DOHH2 (cell line): ENCODE results near the gene PIGR.

Source experiments
- EZH2phosphoT487 ChIP-seq: fragments of 200-600 bp; sonication (generic); IDR thresholded peaks from 2 replicates; pipeline ENCODE4 v1.6.1; 2017; ENCODE audit warnings: borderline replicate concordance, mild to moderate bottlenecking, antibody characterized with exemption, low read length, moderate library complexity, mixed read lengths
- TF ChIP-seq, protein P1 (sequence below): fragments of 200-600 bp; sonication (generic); IDR thresholded peaks from one replicate; pipeline ENCODE4 v1.5.1; 2014; ENCODE audit warnings: antibody characterized with exemption, mild to moderate bottlenecking, low read depth, low read length; ENCODE audit not compliant: poor library complexity, severe bottlenecking

DNA sequence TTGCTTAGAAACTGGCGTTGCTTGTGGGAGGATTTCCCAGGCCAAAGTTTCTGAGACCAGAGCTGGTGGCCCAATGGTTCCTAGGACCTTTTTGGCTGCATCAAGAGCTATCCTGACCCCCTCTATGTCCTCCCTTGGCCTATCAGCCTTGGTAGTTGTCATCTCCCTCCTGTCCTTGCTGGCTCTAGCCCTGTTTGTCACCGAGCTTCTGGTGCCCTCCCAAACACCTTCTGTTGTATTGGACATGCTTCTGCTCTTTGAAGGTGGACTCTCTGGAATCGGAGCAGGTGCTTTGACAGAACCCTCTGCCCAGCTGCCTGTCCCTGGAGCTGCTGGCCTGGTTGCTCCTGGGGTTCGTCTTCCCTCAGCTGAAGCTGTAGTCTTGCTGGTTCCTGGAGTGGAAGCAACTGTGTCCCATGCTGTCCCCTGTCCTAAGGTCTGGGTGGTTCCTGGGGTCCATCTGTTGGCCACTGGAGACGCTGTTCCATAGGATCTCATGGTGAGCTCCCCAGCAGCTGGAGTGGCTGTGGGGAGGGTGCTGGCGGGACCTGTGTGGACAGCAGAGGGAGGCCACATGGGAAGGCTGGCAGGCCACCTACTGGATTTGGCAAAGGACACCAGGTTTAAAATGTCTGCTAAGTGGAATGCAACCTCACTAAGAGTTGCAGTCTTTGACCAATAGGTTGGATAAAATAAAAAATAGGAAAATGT, 14.6 kb upstream of the PIGR start:
- TF ChIP-seq, protein P1, sequence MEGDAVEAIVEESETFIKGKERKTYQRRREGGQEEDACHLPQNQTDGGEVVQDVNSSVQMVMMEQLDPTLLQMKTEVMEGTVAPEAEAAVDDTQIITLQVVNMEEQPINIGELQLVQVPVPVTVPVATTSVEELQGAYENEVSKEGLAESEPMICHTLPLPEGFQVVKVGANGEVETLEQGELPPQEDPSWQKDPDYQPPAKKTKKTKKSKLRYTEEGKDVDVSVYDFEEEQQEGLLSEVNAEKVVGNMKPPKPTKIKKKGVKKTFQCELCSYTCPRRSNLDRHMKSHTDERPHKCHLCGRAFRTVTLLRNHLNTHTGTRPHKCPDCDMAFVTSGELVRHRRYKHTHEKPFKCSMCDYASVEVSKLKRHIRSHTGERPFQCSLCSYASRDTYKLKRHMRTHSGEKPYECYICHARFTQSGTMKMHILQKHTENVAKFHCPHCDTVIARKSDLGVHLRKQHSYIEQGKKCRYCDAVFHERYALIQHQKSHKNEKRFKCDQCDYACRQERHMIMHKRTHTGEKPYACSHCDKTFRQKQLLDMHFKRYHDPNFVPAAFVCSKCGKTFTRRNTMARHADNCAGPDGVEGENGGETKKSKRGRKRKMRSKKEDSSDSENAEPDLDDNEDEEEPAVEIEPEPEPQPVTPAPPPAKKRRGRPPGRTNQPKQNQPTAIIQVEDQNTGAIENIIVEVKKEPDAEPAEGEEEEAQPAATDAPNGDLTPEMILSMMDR: no peak
- no peak for TF ChIP-seq EZH2phosphoT487
